GM12892 (cell line): ENCODE data around the gene TCTA.

ENCODE experiments used
- POLR2A ChIP-seq: IDR thresholded peaks from 2 replicates; pipeline ENCODE4 v1.6.1; 2011; ENCODE audit warnings: low read depth, low read length, control low read depth
- TAF1 ChIP-seq: IDR thresholded peaks from 2 replicates; pipeline ENCODE4 v1.6.1; 2011; ENCODE audit warnings: low read depth, mild to moderate bottlenecking, control low read depth, low read length, borderline replicate concordance

DNA sequence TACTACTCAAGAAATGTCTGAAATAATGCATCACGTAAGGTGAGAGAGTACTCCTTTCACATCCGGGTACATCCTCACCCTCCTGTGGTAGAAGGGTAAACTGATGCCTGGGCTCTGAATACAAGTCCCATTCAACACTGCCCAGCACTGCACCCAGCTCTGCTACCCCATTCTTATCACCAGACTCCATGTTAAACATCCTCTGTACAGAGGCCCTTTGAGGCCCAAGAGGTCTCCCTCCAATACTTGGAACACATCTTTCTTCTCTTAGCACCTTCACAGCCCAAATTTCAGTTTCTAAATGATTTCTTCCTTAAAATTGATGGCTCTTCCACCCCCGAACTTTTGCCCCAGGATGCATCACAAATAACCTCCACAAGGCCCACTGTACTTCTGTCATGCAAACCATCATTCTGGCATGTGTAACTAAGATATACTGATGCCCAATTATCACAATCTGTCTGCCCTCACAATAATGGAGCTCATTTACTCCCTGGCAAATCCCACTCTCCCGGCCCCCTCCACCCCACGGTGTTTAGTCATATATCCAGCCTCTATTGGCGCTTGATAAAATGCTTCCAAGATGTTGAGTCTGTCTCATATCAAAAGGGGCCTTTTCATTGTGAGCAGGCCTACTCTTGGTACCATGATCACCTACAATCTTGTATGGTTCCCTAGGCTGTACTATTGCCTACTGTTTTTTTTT is 41.5 kb upstream of the TCTA start:
- no peak for TF ChIP-seq TAF1
- TF ChIP-seq POLR2A, result no peak
